HepG2 (cell line): Measurements from ENCODE around the gene IFT172. TPM values are rescaled to one million over a fixed set of nuclear protein-coding genes. Genes with fewer than 3 reads are reported as not detected.

Experiments used
- ATF3 ChIP-seq: sonication (generic); formaldehyde crosslinking; IDR thresholded peaks from 2 replicates; pipeline ENCODE4 v1.4.0; 2020; ENCODE audit warnings: missing genetic modification reagents
- ATF6 ChIP-seq: sonication (generic); formaldehyde crosslinking; conservative IDR thresholded peaks from 2 replicates; pipeline ENCODE4 v1.4.0; 2020; ENCODE audit warnings: missing genetic modification reagents
- BCL6 ChIP-seq: IDR thresholded peaks from 2 replicates; pipeline ENCODE4 v1.6.1; 2016; ENCODE audit warnings: missing genetic modification reagents, missing compliant biosample characterization
- BRD4 ChIP-seq: sonication (generic); formaldehyde crosslinking; IDR thresholded peaks from 2 replicates; pipeline ENCODE4 v1.4.0; 2020; ENCODE audit warnings: missing genetic modification reagents
- GABPA ChIP-seq, 2 experiments: IDR thresholded peaks; 2 replicates each; pipeline ENCODE4 v1.6.1; 2011 to 2016; ENCODE audit warnings: low read depth in 2 of 2, low read length in 1 of 2, missing biosample characterization in 1 of 2, missing genetic modification characterization in 1 of 2
- HDAC1 ChIP-seq: sonication (generic); formaldehyde crosslinking; IDR thresholded peaks from 2 replicates; pipeline ENCODE4 v1.5.1; 2020; ENCODE audit warnings: mild to moderate bottlenecking, missing genetic modification reagents
- HNRNPL ChIP-seq: fragments of 200-400 bp; formaldehyde crosslinking; IDR thresholded peaks from 2 replicates; pipeline ENCODE4 v1.6.1; 2017; ENCODE audit warnings: mild to moderate bottlenecking, low read depth, low read length
- IRX3 ChIP-seq: sonication (generic); formaldehyde crosslinking; IDR thresholded peaks from 2 replicates; pipeline ENCODE4 v1.8.1; 2023; ENCODE audit warnings: mild to moderate bottlenecking, low read depth, missing genetic modification reagents, borderline replicate concordance
- KDM2A ChIP-seq: sonication (generic); formaldehyde crosslinking; IDR thresholded peaks from 2 replicates; pipeline ENCODE4 v1.4.0; 2020; ENCODE audit warnings: low read depth, missing genetic modification reagents, borderline replicate concordance
- NFE2L1 ChIP-seq: sonication (generic); formaldehyde crosslinking; IDR thresholded peaks from 2 replicates; pipeline ENCODE4 v1.4.0; 2020; ENCODE audit warnings: missing genetic modification reagents, mild to moderate bottlenecking, borderline replicate concordance
- SKI ChIP-seq: fragments of 450-650 bp; IDR thresholded peaks from one replicate; pipeline ENCODE4 v1.6.1; 2018; ENCODE audit warnings: mild to moderate bottlenecking; ENCODE audit not compliant: partially characterized antibody
- SP4 ChIP-seq: sonication (generic); formaldehyde crosslinking; IDR thresholded peaks from 2 replicates; pipeline ENCODE4 v1.8.1; 2023; ENCODE audit warnings: mild to moderate bottlenecking, missing genetic modification reagents
- STAG1 ChIP-seq: sonication (generic); formaldehyde crosslinking; IDR thresholded peaks from 2 replicates; pipeline ENCODE4 v1.4.0; 2020; ENCODE audit warnings: missing genetic modification reagents
- TEAD3 ChIP-seq: optimal IDR thresholded peaks from 2 replicates; pipeline ENCODE3; 2016; ENCODE audit warnings: borderline replicate concordance
- TFDP2 ChIP-seq: sonication (generic); formaldehyde crosslinking; IDR thresholded peaks from 2 replicates; pipeline ENCODE4 v1.4.0; 2020; ENCODE audit warnings: missing genetic modification reagents
- TSC22D2 ChIP-seq: sonication (generic); formaldehyde crosslinking; IDR thresholded peaks from 2 replicates; pipeline ENCODE4 v1.5.1; 2020; ENCODE audit warnings: missing genetic modification reagents, mild to moderate bottlenecking, borderline replicate concordance
- ZBTB38 ChIP-seq: sonication (generic); formaldehyde crosslinking; IDR thresholded peaks from 2 replicates; pipeline ENCODE4 v1.5.1; 2020; ENCODE audit warnings: mild to moderate bottlenecking, missing genetic modification reagents
- ZNF234 ChIP-seq: sonication (generic); formaldehyde crosslinking; conservative IDR thresholded peaks from 2 replicates; pipeline ENCODE4 v1.5.1; 2020; ENCODE audit warnings: mild to moderate bottlenecking, missing genetic modification reagents
- ZNF264 ChIP-seq: sonication (generic); formaldehyde crosslinking; IDR thresholded peaks from 2 replicates; pipeline ENCODE4 v1.4.0; 2020; ENCODE audit warnings: missing genetic modification reagents
- ZNF335 ChIP-seq: sonication (generic); formaldehyde crosslinking; IDR thresholded peaks from 2 replicates; pipeline ENCODE4 v1.4.0; 2020; ENCODE audit warnings: missing genetic modification reagents
- ZNF362 ChIP-seq: sonication (generic); formaldehyde crosslinking; IDR thresholded peaks from 2 replicates; pipeline ENCODE4 v1.4.0; 2020; ENCODE audit warnings: missing genetic modification reagents, mild to moderate bottlenecking, borderline replicate concordance
- ZNF713 ChIP-seq: sonication (generic); formaldehyde crosslinking; IDR thresholded peaks from 2 replicates; pipeline ENCODE4 v1.4.0; 2020; ENCODE audit warnings: mild to moderate bottlenecking, missing genetic modification reagents
- ZNF768 ChIP-seq: sonication (generic); formaldehyde crosslinking; IDR thresholded peaks from 2 replicates; pipeline ENCODE4 v1.4.0; 2020; ENCODE audit warnings: missing genetic modification reagents
- ZNF800 ChIP-seq: sonication (generic); formaldehyde crosslinking; IDR thresholded peaks from 2 replicates; pipeline ENCODE4 v1.4.0; 2020; ENCODE audit warnings: missing genetic modification reagents
- ZSCAN31 ChIP-seq: sonication (generic); formaldehyde crosslinking; IDR thresholded peaks from 2 replicates; pipeline ENCODE4 v1.5.0; 2020; ENCODE audit warnings: low read depth, mild to moderate bottlenecking, missing genetic modification reagents
- polyA plus RNA-seq, 8 experiments: library from polyadenylated mRNA; depleted of rRNA in 3 of 8; stranded (reverse) in 7 of 8; unstranded in 1 of 8; fragments of >200 nt; fragmentation: Illumina TruSeq in 4 of 8; extraction: Trizol in 4 of 8; gene quantifications; 2 replicates each; pipeline versions ENCODE4 v1.2.1 to v1.2.3, GENCODE V29; 2011 to 2016; ENCODE audit warnings: low read depth in 4 of 8, missing spikeins in 1 of 8, mixed read lengths in 1 of 8; ENCODE audit not compliant: insufficient read depth in 1 of 8
- total RNA-seq, 5 experiments: library from RNA; depleted of rRNA; stranded (reverse); fragments of >200 nt; fragmentation: Illumina TruSeq; extraction: Trizol; gene quantifications; 2 replicates each; pipeline ENCODE4 v1.2.3, GENCODE V29; 2016; ENCODE audit warnings: low read depth in 1 of 5

Gene IFT172
- total and polyA plus RNA-seq, 2 of the 13 experiments (the other 11 are each of a cell fraction or from before 2014, with no cell fraction given), result 21.6 to 35.7 TPM

GRCh38 chr2:27518113-27518781 is 28.7 kb upstream of the IFT172 start (continued):
- TF ChIP-seq ZNF800 (no peak), ATF6 (CRISPR knock-in tag) (no peak), ZNF768 (no peak), IRX3 (CRISPR knock-in tag) (0 out of 2 replicates have a peak, but pooled peaks have one; percentile 49), SKI (peak; percentile 53), HDAC1 (peak; percentile 47; the same call in 1 of the 2 replicates), SP4 (CRISPR knock-in tag) (no peak), HNRNPL (no peak), ZNF713 (CRISPR knock-in tag) (no peak), TSC22D2 (no peak), ZNF264 (no peak), ATF3 (CRISPR knock-in tag) (no peak), ZBTB38 (CRISPR knock-in tag) (no peak), NFE2L1 (CRISPR knock-in tag) (no peak), ZNF335 (no peak), ZNF362 (CRISPR knock-in tag) (0 out of 2 replicates have a peak, but pooled peaks have one; percentile 43), TEAD3 (no peak), BCL6 (CRISPR knock-in tag) (peak; percentile 10; the same call in 1 of the 2 replicates), ZSCAN31 (CRISPR knock-in tag) (0 out of 2 replicates have a peak, but pooled peaks have one; percentile 40), KDM2A (no peak), BRD4 (CRISPR knock-in tag) (no peak), ZNF234 (no peak), STAG1 (CRISPR knock-in tag) (no peak), GABPA (IDR thresholded peaks at IDR 0.05; ENCODE audit: low read depth, low read length) (no peak), GABPA (CRISPR knock-in tag; IDR thresholded peaks at IDR 0.05; ENCODE audit: low read depth) (0 out of 2 replicates have a peak, but pooled peaks have one; percentile 13), TFDP2 (CRISPR knock-in tag) (no peak)
